K562 (cell line): ENCODE data around the gene SCNN1B. TPM values are rescaled to one million over a fixed set of nuclear protein-coding genes. Genes with fewer than 3 reads are reported as not detected.

Experiments used
- ATAC-seq: fragments of 200-7000 bp; cut with Tn5 transposase; 3 replicates; pipeline ENCODE4 v1.9.1; 2020; ENCODE audit warnings: moderate library complexity
- BruUV-seq: library from RNA; stranded (reverse); fragments of 400-500 nt; replicated peaks from 2 replicates; lab custom pipeline; 2021; lab: Mats Ljungman, UMichigan
- CTCF ChIA-PET: fragments of 300-600 bp; formaldehyde crosslinking; extraction: SDS; loops from one replicate; lab custom pipeline; 2021; ENCODE audit warnings: low intra/inter-chr PET ratio; lab: Yijun Ruan, JAX
- POLR2A ChIA-PET: fragments of 300-600, 350-650 bp; sonication (Branson Sonifier 250); formaldehyde crosslinking; extraction: SDS; loops from one replicate; lab custom pipeline; 2021; ENCODE audit warnings: antibody characterized with exemption, inconsistent platforms; lab: Yijun Ruan, JAX
- DNase-seq, 4 experiments: peaks; one replicate each; pipeline versions ENCODE4 v3.0.0 to v3.0.0-alpha.2; 2011 to 2018; ENCODE audit warnings: low spot score in 3 of 4, mixed read lengths in 3 of 4; ENCODE audit errors: extremely low read depth in 1 of 4
- FAIRE-seq: peaks from 2 replicates; lab custom pipeline; 2011; peaks lifted over from hg19 to GRCh38; lab: Jason Lieb, UNC
- H2AFZ ChIP-seq: 2 replicates; pipeline ENCODE4 v1.6.0; 2011; ENCODE audit warnings: low read depth, low read length, control low read depth, inconsistent platforms
- H3K27ac ChIP-seq: fragments of 200-600 bp; 3 replicates; pipeline ENCODE4 v1.8.0; 2011; ENCODE audit warnings: low read depth, mild to moderate bottlenecking, control low read depth, inconsistent platforms, low read length, moderate library complexity, mixed read lengths; ENCODE audit errors: extremely low read depth
- H3K27me3 ChIP-seq, 2 experiments: fragments of 300-600 bp in 1 of 2; 2 replicates in 1 of 2; 3 replicates in 1 of 2; pipeline versions ENCODE4 v1.6.0 to v1.8.0; 2011; ENCODE audit warnings: inconsistent platforms in 2 of 2, low read length in 2 of 2, mild to moderate bottlenecking in 1 of 2, mixed read lengths in 1 of 2, moderate library complexity in 1 of 2; ENCODE audit not compliant: control insufficient read depth in 2 of 2, insufficient read depth in 2 of 2
- H3K36me3 ChIP-seq: fragments of 300-600 bp; 3 replicates; pipeline ENCODE4 v1.8.0; 2011; ENCODE audit warnings: mild to moderate bottlenecking, low read length, inconsistent platforms; ENCODE audit not compliant: control insufficient read depth, insufficient read depth
- H3K4me1 ChIP-seq, 2 experiments: fragments of 200-600 bp in 1 of 2; replicated peaks in 1 of 2; 2 replicates in 1 of 2; 3 replicates in 1 of 2; pipeline versions ENCODE4 v1.5.1 to v1.8.0; 2011; ENCODE audit warnings: inconsistent platforms in 2 of 2, low read length in 2 of 2, mild to moderate bottlenecking in 1 of 2, mixed read lengths in 1 of 2, moderate library complexity in 1 of 2; ENCODE audit not compliant: control insufficient read depth in 2 of 2, insufficient read depth in 2 of 2
- H3K4me2 ChIP-seq: 2 replicates; pipeline ENCODE4 v1.6.1; 2011; ENCODE audit warnings: low read length, control low read depth, inconsistent platforms, mixed read lengths; ENCODE audit not compliant: insufficient read depth
- H3K4me3 ChIP-seq: fragments of 200-600 bp; sonication (generic), shearing (Covaris generic); 2 replicates; pipeline ENCODE4 v1.5.1; 2016; ENCODE audit warnings: control low read depth, inconsistent platforms
- H3K79me2 ChIP-seq: fragments of 200-600 bp; 3 replicates; pipeline ENCODE4 v1.8.0; 2011; ENCODE audit warnings: low read length, inconsistent platforms; ENCODE audit not compliant: control insufficient read depth, insufficient read depth
- H3K9ac ChIP-seq, 2 experiments: 2 replicates each; pipeline versions ENCODE4 v1.6.0 to v1.6.1; 2011; ENCODE audit warnings: low read depth in 2 of 2, low read length in 2 of 2, control low read depth in 1 of 2, inconsistent platforms in 1 of 2, mild to moderate bottlenecking in 1 of 2, mixed read lengths in 1 of 2; ENCODE audit not compliant: insufficient read depth in 1 of 2
- H3K9me1 ChIP-seq: one replicate; pipeline ENCODE4 v1.6.0; 2011; ENCODE audit warnings: inconsistent platforms, mild to moderate bottlenecking, low read length, moderate library complexity; ENCODE audit not compliant: control insufficient read depth, insufficient read depth
- H3K9me3 ChIP-seq: replicated peaks from 2 replicates; pipeline ENCODE4 v1.5.1; 2011; ENCODE audit warnings: low read depth, low read length, inconsistent platforms; ENCODE audit not compliant: control insufficient read depth, insufficient read depth
- H4K20me1 ChIP-seq: replicated peaks from 2 replicates; pipeline ENCODE4 v1.6.1; 2011; ENCODE audit warnings: low read length, inconsistent platforms, mixed read lengths; ENCODE audit not compliant: control insufficient read depth, insufficient read depth
- CHD1 ChIP-seq: fragments of 200-600 bp; sonication (generic); IDR thresholded peaks from one replicate; pipeline ENCODE4 v1.6.1; 2012; ENCODE audit warnings: mild to moderate bottlenecking, moderate library complexity, low read length, inconsistent platforms
- GATAD2B ChIP-seq: fragments of 450-650 bp; IDR thresholded peaks from 2 replicates; pipeline ENCODE4 v1.6.1; 2017; ENCODE audit warnings: mild to moderate bottlenecking, borderline replicate concordance
- PTTG1 ChIP-seq: fragments of 450-650 bp; IDR thresholded peaks from 2 replicates; pipeline ENCODE4 v1.6.1; 2016; ENCODE audit warnings: low read depth, mild to moderate bottlenecking, missing genetic modification characterization, missing compliant biosample characterization
- SIX5 ChIP-seq, 2 experiments: IDR thresholded peaks; 2 replicates each; pipeline ENCODE4 v1.6.1; 2011; ENCODE audit warnings: low read length in 2 of 2, borderline replicate concordance in 1 of 2, low read depth in 1 of 2, mild to moderate bottlenecking in 1 of 2, moderate library complexity in 1 of 2; ENCODE audit not compliant: insufficient read depth in 1 of 2
- SPI1 ChIP-seq: IDR thresholded peaks from 2 replicates; pipeline ENCODE4 v1.6.1; 2011; ENCODE audit warnings: low read depth, low read length, control low read depth, borderline replicate concordance
- ZNF133 ChIP-seq: fragments of 250-450 bp; sonication (Bioruptor Pico); IDR thresholded peaks from 2 replicates; pipeline ENCODE4 v1.4.0; 2020; ENCODE audit warnings: mild to moderate bottlenecking
- ZNF224 ChIP-seq: sonication (generic); formaldehyde crosslinking; IDR thresholded peaks from 2 replicates; pipeline ENCODE4 v1.8.0; 2022; ENCODE audit warnings: mild to moderate bottlenecking, missing genetic modification reagents
- ZNF23 ChIP-seq: fragments of 250-450 bp; sonication (Bioruptor Pico); IDR thresholded peaks from 2 replicates; pipeline ENCODE4 v1.4.0; 2020; ENCODE audit warnings: mild to moderate bottlenecking
- WGBS: fragments of 100-300 bp; shearing (Covaris generic); methylation state at CpG from one replicate; pipeline ENCODE4 v1.1.6; 2016; ENCODE audit warnings: low coverage, mixed read lengths; ENCODE audit not compliant: insufficient coverage; ENCODE audit errors: missing lambda C conversion rate; 5-methylcytosine and 5-hydroxymethylcytosine counted together
- in situ Hi-C: fragments of 300-500 bp; cut with MboI; formaldehyde crosslinking; loops from 4 replicates; pipeline ENCODE4 v1.15.0; 2018; ENCODE audit warnings: inconsistent platforms, mixed read lengths
- intact Hi-C: fragments of 100-400 bp; cut with micrococcal nuclease; formaldehyde crosslinking; loops from 2 replicates; pipeline ENCODE4 v1.14.2; 2022
- polyA plus RNA-seq, 8 experiments: library from polyadenylated mRNA; depleted of rRNA in 4 of 8; stranded (reverse) in 5 of 8; unstranded in 3 of 8; fragments of >200 nt; fragmentation: Nextera tagmentation in 2 of 8; fragmentation: Illumina TruSeq in 1 of 8; extraction: Ambion mirVana in 2 of 8; extraction: Trizol in 1 of 8; gene quantifications; 2 replicates each; pipeline versions ENCODE4 v1.2.1 to v1.2.3, GENCODE V29; 2011 to 2014; ENCODE audit warnings: inconsistent platforms in 1 of 8, missing spikeins in 1 of 8
- total RNA-seq, 7 experiments: library from RNA; depleted of rRNA in 6 of 7; stranded (reverse); fragments of >200 nt in 6 of 7; fragmentation: Illumina TruSeq in 2 of 7; extraction: Trizol in 2 of 7; gene quantifications; 2 replicates each; pipeline versions ENCODE4 v1.2.1 to v1.2.3, GENCODE V29; 2011 to 2021; ENCODE audit warnings: low replicate concordance in 1 of 7
- TF ChIP-seq, protein P1 (sequence below): fragments of 450-650 bp; IDR thresholded peaks from 2 replicates; pipeline ENCODE4 v1.6.1; 2016; ENCODE audit warnings: missing biosample characterization, missing genetic modification characterization
- TF ChIP-seq, protein P2 (sequence below): fragments of 250-450 bp; sonication (Bioruptor Pico); IDR thresholded peaks from 2 replicates; pipeline ENCODE4 v1.8.0; 2022; ENCODE audit warnings: moderate library complexity, mild to moderate bottlenecking, inconsistent platforms
- TF ChIP-seq, protein P3 (sequence below): fragments of 250-450 bp; sonication (Bioruptor Pico); IDR thresholded peaks from 2 replicates; pipeline ENCODE4 v1.5.0; 2021; ENCODE audit warnings: mild to moderate bottlenecking, borderline replicate concordance

Gene SCNN1B
- total and polyA plus RNA-seq, 9 of the 15 experiments (the other 6 are each of a cell fraction or from before 2014, with no cell fraction given): not detected

DNA sequence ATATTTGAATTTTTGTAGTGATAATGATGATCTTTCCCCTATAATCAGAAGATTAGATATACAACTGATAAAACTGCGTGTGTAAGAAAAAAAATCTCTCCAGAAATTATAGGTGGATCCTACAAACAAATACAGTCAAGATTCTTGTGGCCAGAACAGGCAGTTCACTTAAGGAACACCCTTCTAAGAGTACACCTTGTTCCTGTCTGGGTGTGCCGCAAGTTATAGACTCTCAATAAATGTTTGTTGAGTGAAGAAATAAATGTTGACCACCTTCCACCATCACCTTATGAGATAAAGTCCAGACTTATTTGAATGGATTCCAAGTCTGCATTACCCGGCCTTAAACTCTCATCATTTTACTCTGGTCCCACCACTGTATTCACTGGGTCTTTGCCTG, 45.7 kb upstream of the SCNN1B start:
- TF ChIP-seq ZNF23 (CRISPR knock-in tag): no peak
- no peak for TF ChIP-seq SIX5 (IDR thresholded peaks at IDR 0.05; ENCODE audit: borderline replicate concordance in 1 of 2, insufficient read depth in 1 of 2, low read depth in 1 of 2, low read length in 2 of 2)
- TF ChIP-seq ZNF224 (CRISPR knock-in tag): no peak
- TF ChIP-seq PTTG1 (tag): no peak
- no peak for TF ChIP-seq SPI1
- no peak for TF ChIP-seq GATAD2B
- no peak overlapping the region for H2AFZ ChIP-seq

DNA sequence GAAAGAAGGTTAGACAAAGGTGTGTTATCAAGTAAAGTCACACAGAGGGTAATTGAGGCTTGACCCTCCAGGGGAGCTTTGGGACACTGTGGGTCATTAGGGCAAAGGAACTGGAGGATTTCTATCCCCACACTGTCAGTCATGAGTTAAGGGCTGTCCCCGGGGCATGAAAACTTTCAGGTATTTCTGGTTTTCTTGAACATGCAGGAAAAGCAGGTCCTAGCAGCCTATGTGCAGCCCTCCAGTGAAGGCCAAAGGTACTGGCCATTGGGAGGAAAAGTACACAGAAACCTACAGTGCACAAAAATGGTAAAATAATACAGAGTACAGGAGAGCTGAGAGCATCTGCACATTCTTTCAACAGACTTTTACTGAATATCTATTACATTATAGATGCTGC, 44.4 kb upstream of the SCNN1B start:
- no peak overlapping the region for H3K9ac ChIP-seq
- no TSS peak for BruUV-seq
- no peak for FAIRE-seq
- H3K4me3 ChIP-seq: no peak overlapping the region
- no peak overlapping the region for H3K4me2 ChIP-seq
- ATAC-seq: no peak
- H2AFZ ChIP-seq: no peak overlapping the region
- in situ Hi-C loops: no loop called here
- DNase-seq: no peak
- POLR2A ChIA-PET: no interaction called here
- H3K9me3 ChIP-seq: no peaks in the 10 kb centered on the region
- WGBS: 0% methylated on average over 1 of the region's 1 CpG
- H3K36me3 ChIP-seq: no peaks in the 10 kb centered on the region
- peaks cover 4 to 12% of the 10 kb centered on the region in 2 experiments; a peak in 2 of 5 replicates for H3K27me3 ChIP-seq
- no peaks in the 10 kb centered on the region for H3K9me1 ChIP-seq
- CTCF ChIA-PET: no interaction called here
- intact Hi-C loops: no loop called here
- no peaks in the 10 kb centered on the region for H3K4me1 ChIP-seq
- no peaks in the 10 kb centered on the region for H3K79me2 ChIP-seq
- H3K27ac ChIP-seq: no peak overlapping the region
- H4K20me1 ChIP-seq: no peaks in the 10 kb centered on the region; the same call in 1 of the 2 replicates
- TF ChIP-seq CHD1 (no peak), ZNF133 (CRISPR knock-in tag) (no peak), SPI1 (no peak)
- TF ChIP-seq, protein P1, sequence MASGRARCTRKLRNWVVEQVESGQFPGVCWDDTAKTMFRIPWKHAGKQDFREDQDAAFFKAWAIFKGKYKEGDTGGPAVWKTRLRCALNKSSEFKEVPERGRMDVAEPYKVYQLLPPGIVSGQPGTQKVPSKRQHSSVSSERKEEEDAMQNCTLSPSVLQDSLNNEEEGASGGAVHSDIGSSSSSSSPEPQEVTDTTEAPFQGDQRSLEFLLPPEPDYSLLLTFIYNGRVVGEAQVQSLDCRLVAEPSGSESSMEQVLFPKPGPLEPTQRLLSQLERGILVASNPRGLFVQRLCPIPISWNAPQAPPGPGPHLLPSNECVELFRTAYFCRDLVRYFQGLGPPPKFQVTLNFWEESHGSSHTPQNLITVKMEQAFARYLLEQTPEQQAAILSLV (tag): no peak
- TF ChIP-seq, protein P2, sequence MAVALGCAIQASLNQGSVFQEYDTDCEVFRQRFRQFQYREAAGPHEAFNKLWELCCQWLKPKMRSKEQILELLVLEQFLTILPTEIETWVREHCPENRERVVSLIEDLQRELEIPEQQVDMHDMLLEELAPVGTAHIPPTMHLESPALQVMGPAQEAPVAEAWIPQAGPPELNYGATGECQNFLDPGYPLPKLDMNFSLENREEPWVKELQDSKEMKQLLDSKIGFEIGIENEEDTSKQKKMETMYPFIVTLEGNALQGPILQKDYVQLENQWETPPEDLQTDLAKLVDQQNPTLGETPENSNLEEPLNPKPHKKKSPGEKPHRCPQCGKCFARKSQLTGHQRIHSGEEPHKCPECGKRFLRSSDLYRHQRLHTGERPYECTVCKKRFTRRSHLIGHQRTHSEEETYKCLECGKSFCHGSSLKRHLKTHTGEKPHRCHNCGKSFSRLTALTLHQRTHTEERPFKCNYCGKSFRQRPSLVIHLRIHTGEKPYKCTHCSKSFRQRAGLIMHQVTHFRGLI: no peak
- TF ChIP-seq, protein P3, sequence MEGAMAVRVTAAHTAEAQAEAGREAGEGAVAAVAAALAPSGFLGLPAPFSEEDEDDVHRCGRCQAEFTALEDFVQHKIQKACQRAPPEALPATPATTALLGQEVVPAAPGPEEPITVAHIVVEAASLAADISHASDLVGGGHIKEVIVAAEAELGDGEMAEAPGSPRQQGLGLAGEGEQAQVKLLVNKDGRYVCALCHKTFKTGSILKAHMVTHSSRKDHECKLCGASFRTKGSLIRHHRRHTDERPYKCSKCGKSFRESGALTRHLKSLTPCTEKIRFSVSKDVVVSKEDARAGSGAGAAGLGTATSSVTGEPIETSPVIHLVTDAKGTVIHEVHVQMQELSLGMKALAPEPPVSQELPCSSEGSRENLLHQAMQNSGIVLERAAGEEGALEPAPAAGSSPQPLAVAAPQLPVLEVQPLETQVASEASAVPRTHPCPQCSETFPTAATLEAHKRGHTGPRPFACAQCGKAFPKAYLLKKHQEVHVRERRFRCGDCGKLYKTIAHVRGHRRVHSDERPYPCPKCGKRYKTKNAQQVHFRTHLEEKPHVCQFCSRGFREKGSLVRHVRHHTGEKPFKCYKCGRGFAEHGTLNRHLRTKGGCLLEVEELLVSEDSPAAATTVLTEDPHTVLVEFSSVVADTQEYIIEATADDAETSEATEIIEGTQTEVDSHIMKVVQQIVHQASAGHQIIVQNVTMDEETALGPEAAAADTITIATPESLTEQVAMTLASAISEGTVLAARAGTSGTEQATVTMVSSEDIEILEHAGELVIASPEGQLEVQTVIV: no peak

More for the DNA sequence above, 45.7 kb upstream of the SCNN1B start:
- no peaks in the 10 kb centered on the region; the same call in 1 of the 2 replicates for H4K20me1 ChIP-seq
- ATAC-seq: no peak
- no peak for DNase-seq
- no peak overlapping the region for H3K4me2 ChIP-seq
- ChIA-PET POLR2A (interaction anchor here (0.7 kb wide), 1 partner anchor 45 kb away, joined by 3 read pairs; no protein-coding TSS in a partner anchor), CTCF (no interaction called here)
- in situ Hi-C loops (no loop called here), intact Hi-C loops (no loop called here)
- H3K79me2 ChIP-seq: no peaks in the 10 kb centered on the region
- no peaks in the 10 kb centered on the region for H3K9me3 ChIP-seq
- 0% methylated on average over 3 of the region's 3 CpGs for WGBS
- H3K27ac ChIP-seq: no peak overlapping the region
- no peaks in the 10 kb centered on the region for H3K4me1 ChIP-seq
- no peak overlapping the region for H3K4me3 ChIP-seq
- peaks cover 4 to 12% of the 10 kb centered on the region in 2 experiments; a peak in 2 of 5 replicates for H3K27me3 ChIP-seq
- no peaks in the 10 kb centered on the region for H3K36me3 ChIP-seq
- H3K9me1 ChIP-seq: no peaks in the 10 kb centered on the region
- no TSS peak for BruUV-seq
- FAIRE-seq: no peak
- H3K9ac ChIP-seq: no peak overlapping the region
